C4-2B (cell line): ENCODE measurements around the gene FHIP1B.

Experiments
- ZFX ChIP-seq: fragments of 450-650 bp; IDR thresholded peaks from 2 replicates; pipeline ENCODE4 v1.6.1; 2017
- TF ChIP-seq, protein P1 (sequence below): fragments of 450-650 bp; conservative IDR thresholded peaks from 2 replicates; pipeline ENCODE4 v1.5.1; 2017; ENCODE audit warnings: mild to moderate bottlenecking

DNA sequence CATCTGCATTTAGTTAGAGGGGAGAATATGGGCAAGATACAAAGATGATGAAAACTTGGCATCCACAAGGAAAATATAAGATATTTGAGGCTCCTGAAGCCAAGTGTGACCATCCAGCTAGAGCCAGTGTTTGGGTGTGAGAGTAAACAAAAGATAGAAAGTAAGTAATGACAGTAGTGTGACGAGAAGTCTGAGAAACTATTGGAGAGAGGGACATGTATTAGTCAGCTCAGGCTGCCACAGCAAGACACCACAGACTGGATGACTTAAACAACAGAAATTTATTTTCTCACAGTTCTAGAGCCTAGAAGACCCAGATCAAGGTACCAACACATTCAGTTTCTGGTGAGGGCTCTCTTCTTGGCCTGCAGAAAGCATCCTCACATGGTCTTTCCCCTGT is 18.8 kb upstream of the FHIP1B start:
- TF ChIP-seq, protein P1, sequence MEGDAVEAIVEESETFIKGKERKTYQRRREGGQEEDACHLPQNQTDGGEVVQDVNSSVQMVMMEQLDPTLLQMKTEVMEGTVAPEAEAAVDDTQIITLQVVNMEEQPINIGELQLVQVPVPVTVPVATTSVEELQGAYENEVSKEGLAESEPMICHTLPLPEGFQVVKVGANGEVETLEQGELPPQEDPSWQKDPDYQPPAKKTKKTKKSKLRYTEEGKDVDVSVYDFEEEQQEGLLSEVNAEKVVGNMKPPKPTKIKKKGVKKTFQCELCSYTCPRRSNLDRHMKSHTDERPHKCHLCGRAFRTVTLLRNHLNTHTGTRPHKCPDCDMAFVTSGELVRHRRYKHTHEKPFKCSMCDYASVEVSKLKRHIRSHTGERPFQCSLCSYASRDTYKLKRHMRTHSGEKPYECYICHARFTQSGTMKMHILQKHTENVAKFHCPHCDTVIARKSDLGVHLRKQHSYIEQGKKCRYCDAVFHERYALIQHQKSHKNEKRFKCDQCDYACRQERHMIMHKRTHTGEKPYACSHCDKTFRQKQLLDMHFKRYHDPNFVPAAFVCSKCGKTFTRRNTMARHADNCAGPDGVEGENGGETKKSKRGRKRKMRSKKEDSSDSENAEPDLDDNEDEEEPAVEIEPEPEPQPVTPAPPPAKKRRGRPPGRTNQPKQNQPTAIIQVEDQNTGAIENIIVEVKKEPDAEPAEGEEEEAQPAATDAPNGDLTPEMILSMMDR = no peak
- no peak for TF ChIP-seq ZFX
